HL-60 (cell line): Measurements from ENCODE around the gene USP31.

Experiments used
- DNase-seq, 2 experiments: peaks; one replicate each; pipeline ENCODE4 v3.0.0-alpha.2; 2010 to 2020; ENCODE audit warnings: low read depth in 1 of 2, low spot score in 1 of 2
- H3K27ac ChIP-seq: fragments of 250-450 bp; sonication (Bioruptor Pico); replicated peaks from 2 replicates; pipeline ENCODE4 v1.5.1; 2020; ENCODE audit warnings: mild to moderate bottlenecking, moderate library complexity
- H3K27me3 ChIP-seq: fragments of 250-450 bp; sonication (Bioruptor Pico); 2 replicates; pipeline ENCODE4 v1.5.1; 2021; ENCODE audit warnings: mild to moderate bottlenecking, moderate library complexity; ENCODE audit not compliant: insufficient read depth, poor library complexity, severe bottlenecking
- H3K4me3 ChIP-seq: replicated peaks from 2 replicates; pipeline ENCODE4 v1.5.1; 2011; ENCODE audit warnings: mild to moderate bottlenecking, control low read depth, low read length; ENCODE audit not compliant: insufficient read depth
- GABPA ChIP-seq: IDR thresholded peaks from 2 replicates; pipeline ENCODE4 v1.6.1; 2012; ENCODE audit warnings: low read depth
- POLR2AphosphoS5 ChIP-seq: IDR thresholded peaks from 2 replicates; pipeline ENCODE4 v1.6.1; 2012; ENCODE audit warnings: low read depth
- SPI1 ChIP-seq: IDR thresholded peaks from 2 replicates; pipeline ENCODE4 v1.6.1; 2012; ENCODE audit warnings: low read depth, mild to moderate bottlenecking, borderline replicate concordance
- TF ChIP-seq, protein P1 (sequence below): IDR thresholded peaks from one replicate; pipeline ENCODE4 v1.5.1; 2011; ENCODE audit warnings: low read length, control low read depth, inconsistent platforms; ENCODE audit not compliant: insufficient read depth
- TF ChIP-seq, protein P2 (sequence below): IDR thresholded peaks from 2 replicates; pipeline ENCODE4 v1.6.1; 2012; ENCODE audit warnings: low read depth; ENCODE audit not compliant: insufficient replicate concordance

USP31 gene

DNA sequence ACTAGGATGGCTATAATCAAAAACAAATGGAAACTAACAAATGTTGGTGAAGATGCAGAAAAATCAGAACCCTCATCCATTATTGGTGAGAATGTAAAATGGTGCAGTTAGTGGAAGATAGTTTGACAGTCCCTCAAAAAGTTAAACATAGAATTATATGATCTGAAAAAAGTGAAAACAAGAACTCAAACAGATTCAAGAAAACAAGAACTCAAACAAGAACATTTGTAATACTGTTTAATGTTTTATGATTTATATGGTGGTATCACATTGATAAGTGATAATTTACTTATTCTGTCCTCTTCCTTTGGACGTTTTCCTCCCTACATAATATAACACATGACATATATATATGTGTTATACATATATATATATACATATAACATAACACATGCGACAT, 12.0 kb downstream of the USP31 start:
- Histone ChIP-seq H3K27me3 (no peaks in the 10 kb centered on the region), H3K27ac (no peak overlapping the region), H3K4me3 (no peak overlapping the region)
- no peak for TF ChIP-seq GABPA
- TF ChIP-seq, protein P1, sequence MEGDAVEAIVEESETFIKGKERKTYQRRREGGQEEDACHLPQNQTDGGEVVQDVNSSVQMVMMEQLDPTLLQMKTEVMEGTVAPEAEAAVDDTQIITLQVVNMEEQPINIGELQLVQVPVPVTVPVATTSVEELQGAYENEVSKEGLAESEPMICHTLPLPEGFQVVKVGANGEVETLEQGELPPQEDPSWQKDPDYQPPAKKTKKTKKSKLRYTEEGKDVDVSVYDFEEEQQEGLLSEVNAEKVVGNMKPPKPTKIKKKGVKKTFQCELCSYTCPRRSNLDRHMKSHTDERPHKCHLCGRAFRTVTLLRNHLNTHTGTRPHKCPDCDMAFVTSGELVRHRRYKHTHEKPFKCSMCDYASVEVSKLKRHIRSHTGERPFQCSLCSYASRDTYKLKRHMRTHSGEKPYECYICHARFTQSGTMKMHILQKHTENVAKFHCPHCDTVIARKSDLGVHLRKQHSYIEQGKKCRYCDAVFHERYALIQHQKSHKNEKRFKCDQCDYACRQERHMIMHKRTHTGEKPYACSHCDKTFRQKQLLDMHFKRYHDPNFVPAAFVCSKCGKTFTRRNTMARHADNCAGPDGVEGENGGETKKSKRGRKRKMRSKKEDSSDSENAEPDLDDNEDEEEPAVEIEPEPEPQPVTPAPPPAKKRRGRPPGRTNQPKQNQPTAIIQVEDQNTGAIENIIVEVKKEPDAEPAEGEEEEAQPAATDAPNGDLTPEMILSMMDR, result no peak
- DNase-seq, result no peak

DNA sequence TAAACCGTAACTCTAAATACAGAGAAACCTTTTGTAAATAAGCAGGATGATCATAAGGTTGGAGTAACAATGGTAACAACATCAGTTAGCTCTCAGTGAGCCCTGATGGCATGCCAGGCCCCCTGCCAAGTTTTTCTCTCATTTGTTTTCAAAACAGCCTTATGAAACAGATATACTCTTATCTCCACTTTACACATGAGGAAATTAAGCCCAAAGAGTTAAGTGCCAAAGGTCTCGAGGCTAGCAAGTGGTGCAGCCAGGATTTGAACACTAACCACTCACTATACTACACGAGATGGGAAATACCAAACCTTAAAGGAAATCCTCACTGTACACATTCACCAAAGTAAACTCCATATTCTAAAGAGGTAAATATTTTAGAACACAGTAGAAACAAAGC, 15.0 kb downstream of the USP31 start:
- Histone ChIP-seq H3K27me3 (no peaks in the 10 kb centered on the region), H3K27ac (no peak overlapping the region), H3K4me3 (no peak overlapping the region)
- TF ChIP-seq, protein P2, sequence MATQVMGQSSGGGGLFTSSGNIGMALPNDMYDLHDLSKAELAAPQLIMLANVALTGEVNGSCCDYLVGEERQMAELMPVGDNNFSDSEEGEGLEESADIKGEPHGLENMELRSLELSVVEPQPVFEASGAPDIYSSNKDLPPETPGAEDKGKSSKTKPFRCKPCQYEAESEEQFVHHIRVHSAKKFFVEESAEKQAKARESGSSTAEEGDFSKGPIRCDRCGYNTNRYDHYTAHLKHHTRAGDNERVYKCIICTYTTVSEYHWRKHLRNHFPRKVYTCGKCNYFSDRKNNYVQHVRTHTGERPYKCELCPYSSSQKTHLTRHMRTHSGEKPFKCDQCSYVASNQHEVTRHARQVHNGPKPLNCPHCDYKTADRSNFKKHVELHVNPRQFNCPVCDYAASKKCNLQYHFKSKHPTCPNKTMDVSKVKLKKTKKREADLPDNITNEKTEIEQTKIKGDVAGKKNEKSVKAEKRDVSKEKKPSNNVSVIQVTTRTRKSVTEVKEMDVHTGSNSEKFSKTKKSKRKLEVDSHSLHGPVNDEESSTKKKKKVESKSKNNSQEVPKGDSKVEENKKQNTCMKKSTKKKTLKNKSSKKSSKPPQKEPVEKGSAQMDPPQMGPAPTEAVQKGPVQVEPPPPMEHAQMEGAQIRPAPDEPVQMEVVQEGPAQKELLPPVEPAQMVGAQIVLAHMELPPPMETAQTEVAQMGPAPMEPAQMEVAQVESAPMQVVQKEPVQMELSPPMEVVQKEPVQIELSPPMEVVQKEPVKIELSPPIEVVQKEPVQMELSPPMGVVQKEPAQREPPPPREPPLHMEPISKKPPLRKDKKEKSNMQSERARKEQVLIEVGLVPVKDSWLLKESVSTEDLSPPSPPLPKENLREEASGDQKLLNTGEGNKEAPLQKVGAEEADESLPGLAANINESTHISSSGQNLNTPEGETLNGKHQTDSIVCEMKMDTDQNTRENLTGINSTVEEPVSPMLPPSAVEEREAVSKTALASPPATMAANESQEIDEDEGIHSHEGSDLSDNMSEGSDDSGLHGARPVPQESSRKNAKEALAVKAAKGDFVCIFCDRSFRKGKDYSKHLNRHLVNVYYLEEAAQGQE, result no peak
- DNase-seq, result no peak

DNA sequence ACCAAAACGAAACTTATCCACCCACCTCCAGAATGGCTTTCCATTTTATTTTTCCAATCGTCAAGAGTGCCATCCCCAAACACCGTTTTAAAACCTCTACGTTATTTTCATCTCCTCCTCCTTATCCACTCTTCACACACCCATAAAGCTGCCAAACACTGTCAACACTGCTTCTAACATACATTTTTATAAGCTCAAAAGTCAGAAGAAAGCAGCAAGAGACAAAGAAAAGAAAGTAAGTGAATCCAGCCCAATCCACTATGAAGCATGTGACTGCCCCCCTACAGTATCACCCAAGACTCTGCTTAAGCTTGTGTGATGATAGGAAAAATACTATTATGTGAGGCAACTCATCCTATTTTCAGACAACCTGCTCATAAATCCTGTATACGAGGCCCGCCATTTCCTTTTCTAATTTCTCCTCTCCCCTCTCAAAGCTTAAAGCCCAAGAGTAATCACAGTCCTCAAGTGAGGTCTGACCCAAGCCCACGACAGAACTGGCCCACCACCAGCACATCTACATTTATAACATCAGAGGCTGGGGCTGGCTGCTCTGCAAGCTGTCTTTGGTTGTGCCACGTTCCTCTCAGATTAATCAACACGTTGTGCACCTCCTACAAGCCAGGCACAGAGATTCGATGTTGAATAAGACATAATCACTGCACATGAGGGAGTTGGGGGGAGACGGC, 16.3 kb downstream of the USP31 start:
- TF ChIP-seq GABPA, result no peak
- TF ChIP-seq, protein P2, result no peak
- no peak for DNase-seq
- Histone ChIP-seq H3K27me3 (no peaks in the 10 kb centered on the region), H3K27ac (no peak overlapping the region), H3K4me3 (no peak overlapping the region)

DNA sequence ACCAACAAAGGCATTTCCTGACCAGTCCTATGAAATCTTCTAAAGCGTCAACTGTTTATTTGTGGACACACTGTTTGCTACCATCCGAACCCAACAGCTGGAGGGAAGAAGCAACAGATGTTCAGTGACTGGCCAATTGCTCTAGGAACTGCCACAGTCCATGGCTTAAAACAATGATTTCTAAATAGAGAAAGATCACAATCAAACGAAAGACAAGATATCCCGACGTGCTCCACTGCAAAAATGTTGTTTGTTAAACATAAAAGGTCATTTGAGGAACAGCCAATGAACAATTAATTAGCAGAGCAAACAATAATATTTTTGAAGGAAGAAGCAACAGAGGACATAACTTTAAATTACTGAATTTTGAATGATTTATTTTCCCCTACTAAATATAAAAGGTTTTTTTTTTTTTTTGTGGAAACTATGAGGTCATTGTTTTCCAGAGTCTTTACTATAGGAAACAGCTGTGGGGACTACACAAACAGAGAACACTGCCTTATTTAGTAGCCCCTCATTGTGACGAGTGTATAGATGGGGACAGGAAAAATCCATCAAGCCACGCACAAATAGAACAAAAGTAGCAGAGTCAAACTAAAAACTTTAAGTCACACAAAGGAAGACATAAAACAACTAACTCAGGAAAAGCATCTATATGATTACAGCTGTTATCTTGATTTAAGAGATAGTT, 17.2 kb downstream of the USP31 start:
- no peak for DNase-seq
- no peaks in the 10 kb centered on the region for H3K27me3 ChIP-seq
- H3K4me3 ChIP-seq, result no peak overlapping the region
- H3K27ac ChIP-seq, result no peak overlapping the region
- TF ChIP-seq POLR2AphosphoS5 (no peak), SPI1 (no peak), GABPA (no peak)
- TF ChIP-seq, protein P2, result no peak
- TF ChIP-seq, protein P1, result no peak
